ENCODE data around the gene OPN4.
"Not testable (repeated sequence)": the region's sequence is repeated elsewhere in the genome, so short reads cannot be mapped to it uniquely, and the experiment has no call there.

OPN4 gene, protein sequence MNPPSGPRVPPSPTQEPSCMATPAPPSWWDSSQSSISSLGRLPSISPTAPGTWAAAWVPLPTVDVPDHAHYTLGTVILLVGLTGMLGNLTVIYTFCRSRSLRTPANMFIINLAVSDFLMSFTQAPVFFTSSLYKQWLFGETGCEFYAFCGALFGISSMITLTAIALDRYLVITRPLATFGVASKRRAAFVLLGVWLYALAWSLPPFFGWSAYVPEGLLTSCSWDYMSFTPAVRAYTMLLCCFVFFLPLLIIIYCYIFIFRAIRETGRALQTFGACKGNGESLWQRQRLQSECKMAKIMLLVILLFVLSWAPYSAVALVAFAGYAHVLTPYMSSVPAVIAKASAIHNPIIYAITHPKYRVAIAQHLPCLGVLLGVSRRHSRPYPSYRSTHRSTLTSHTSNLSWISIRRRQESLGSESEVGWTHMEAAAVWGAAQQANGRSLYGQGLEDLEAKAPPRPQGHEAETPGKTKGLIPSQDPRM

DNA sequence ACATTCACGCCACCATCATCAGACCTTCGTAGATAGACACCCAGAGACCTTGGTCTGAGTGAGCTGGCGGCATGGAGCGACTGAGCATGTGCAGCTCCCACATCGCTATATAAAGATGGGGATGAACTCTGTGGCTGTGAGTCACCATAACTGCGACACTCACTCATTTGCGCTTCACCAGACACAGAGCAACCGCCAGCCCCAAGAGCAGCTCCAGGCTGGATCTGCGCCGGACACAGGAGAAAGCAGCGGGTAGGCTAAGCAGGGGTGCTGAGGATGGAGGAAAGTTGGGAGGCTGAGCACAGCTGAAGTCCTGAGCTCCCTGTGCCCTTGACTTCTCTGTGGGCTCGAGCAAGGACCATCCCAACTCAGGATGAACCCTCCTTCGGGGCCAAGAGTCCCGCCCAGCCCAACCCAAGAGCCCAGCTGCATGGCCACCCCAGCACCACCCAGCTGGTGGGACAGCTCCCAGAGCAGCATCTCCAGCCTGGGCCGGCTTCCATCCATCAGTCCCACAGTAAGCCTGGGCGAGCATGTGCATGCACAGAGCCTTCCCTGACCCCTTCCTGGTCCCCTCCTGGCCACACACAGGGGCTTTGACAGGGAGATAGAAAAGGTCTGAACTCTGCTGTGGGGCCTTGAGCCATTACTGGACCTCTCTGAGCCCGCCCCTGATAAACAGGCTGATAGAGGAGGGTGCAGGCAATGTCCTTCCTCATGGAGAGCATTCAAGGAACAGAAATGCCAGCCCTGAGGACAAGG, at the start of gene OPN4:
TSS of gene OPN4 (plus strand) at position 137 of the 762 bp plus-strand sequence. CDS start at position 374, 237 bp downstream.
- DNase-seq, result no peak

GRCh38 chr10:86607674-86608073, 46.7 kb upstream of the OPN4 start:
- DNase-seq, result no peak

- DNase-seq, result no peak
Observed at GRCh38 chr10:86609920-86610319, 44.4 kb upstream of the OPN4 start.

GRCh38 chr10:86611386-86611785, 43.0 kb upstream of the OPN4 start:
- no peak for DNase-seq

DNA sequence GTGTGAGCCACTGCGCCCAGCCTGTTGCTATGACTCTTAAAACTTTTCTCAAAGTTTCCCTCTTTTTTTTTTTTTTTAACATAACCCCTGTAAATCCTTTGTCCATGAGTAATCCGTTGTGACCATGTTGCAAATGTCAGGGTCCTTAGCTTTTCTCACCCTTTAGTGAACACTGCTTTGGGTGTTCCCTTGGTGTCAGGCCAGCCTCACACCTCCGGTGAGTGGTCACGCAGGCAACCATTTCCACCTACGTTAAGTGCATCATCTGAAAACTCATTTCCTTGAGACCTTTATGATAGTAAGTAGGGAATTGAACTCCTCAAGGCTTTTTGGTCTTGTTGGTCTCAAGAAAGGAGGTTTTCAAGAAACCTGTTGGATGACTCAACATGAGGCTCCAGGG, 41.3 kb upstream of the OPN4 start:
- DNase-seq, result no peak

- DNase-seq, result no peak
Observed at GRCh38 chr10:86613905-86614304, 40.4 kb upstream of the OPN4 start.

- DNase-seq, result no peak
Observed at GRCh38 chr10:86614853-86615252, 39.5 kb upstream of the OPN4 start.

- DNase-seq, result not testable (repeated sequence)
Observed at GRCh38 chr10:86617278-86617677, 37.1 kb upstream of the OPN4 start.

- DNase-seq, result no peak
Observed at GRCh38 chr10:86628311-86628710, 26.0 kb upstream of the OPN4 start.

- DNase-seq, result no peak
Observed at GRCh38 chr10:86630079-86630478, 24.3 kb upstream of the OPN4 start.

GRCh38 chr10:86632009-86632800, 22.1 kb upstream of the OPN4 start:
- DNase-seq, result no peak

DNA sequence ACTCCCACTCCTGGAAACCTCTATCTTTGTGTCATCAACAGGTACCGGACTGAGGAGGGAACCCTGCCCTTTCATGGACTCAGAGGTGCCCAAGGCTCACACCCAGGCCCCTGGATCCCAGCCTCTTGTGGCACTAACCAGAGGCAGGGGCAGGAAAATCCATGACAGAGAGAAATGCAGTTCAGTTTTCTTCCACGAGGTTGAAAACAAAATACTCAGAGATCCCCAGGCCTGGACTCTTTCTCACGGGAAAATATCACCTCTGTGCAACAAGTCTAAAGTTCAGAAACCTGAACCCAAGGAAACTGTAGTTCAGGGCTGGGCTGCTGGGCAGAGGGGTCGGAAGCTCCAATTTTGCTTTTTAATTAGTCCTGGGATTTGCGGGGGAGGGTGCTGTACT, 21.4 kb upstream of the OPN4 start:
- no peak for DNase-seq

GRCh38 chr10:86635402-86635801, 18.9 kb upstream of the OPN4 start:
- DNase-seq, result no peak

DNA sequence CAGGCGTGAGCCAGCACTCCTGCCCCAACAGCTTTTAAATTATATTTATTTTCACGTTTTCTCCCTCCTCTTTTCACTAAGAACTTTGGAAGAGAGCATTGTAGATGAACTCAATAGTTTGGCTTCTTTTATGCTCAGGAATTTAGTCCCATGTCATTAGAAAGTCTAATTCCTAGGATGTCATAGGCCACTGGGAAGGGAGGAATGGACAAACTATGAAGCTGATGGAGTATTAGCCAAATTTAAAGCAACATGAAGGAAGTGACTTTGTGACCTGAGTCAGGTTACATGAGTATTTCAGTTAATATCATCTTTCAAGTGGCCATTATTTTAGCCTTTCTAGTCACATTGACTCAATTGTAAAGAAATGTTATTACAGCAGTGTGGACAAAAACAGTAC, 18.0 kb upstream of the OPN4 start:
- no peak for DNase-seq

DNA sequence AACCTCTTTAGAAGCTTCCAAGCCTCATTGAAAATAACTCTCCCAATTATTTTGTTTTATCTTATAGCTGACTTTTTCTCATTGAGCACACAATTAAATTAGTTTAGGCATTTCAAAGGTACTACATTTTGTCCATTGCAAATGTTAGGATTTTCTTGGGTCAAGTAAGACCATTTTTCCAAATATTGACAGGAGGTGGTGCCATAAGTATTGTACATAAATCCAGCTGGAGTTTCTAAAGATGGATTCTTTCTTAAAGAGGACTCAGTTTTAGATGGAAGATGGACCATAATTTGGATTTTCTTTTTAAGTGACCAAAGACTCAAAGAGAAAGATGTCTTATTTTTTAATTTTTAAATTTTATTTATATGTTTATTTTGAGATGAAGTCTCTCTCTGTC, 12.3 kb upstream of the OPN4 start:
- DNase-seq, result no peak

DNA sequence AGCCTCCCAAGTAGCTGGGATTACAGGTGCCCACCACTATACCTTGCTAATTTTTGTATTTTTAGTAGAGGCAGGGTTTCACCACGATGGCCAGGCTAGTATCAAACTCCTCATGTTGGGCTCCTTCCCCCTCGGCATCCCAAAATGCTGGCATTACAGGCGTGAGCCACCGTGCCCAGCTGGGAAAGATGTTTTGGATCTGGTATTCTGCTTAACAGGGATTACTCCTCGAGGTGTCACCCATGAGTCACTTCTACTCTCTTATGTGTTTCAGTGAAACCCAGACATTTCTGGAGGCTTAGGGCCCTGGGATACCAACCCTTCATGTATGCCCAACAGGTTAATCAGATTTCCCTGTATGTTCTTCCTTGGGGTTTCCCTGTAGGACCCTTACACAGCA, 11.8 kb upstream of the OPN4 start:
- DNase-seq, result no peak

DNA sequence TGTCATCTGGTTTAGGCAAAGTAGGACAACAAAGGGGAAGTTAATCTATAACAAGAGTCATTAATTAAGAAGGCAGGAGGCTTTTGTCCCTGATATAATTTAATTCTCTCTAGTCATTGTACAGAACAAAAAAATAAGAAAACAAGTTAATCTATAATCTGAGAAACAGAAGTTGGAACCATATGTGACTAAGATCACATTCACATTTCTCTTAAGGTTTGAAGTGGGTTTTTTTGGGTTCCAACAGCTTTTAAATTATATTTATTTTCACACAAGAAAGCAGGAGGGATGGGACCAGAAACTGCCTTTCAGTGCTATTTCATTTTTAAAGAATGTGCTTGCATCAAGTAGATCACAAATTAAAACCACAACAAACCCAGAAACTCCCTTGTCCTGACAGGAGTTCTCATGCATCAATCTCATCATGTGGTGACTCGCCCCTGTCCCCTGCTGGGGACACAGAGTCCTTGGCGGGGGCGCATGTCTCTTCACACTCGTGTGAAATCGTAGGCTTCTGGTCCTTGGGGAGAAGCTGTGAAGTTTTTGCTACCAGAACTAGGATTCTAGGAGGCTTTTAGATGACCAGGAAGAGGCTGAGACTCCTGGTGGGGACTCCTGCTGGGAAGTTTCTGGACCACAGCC, 10.1 kb upstream of the OPN4 start:
- DNase-seq, result no peak

- DNase-seq, result no peak
Observed at GRCh38 chr10:86644794-86645445, 9.4 kb upstream of the OPN4 start.

GRCh38 chr10:86645621-86646165, 8.7 kb upstream of the OPN4 start:
- not testable (repeated sequence) for DNase-seq

DNA sequence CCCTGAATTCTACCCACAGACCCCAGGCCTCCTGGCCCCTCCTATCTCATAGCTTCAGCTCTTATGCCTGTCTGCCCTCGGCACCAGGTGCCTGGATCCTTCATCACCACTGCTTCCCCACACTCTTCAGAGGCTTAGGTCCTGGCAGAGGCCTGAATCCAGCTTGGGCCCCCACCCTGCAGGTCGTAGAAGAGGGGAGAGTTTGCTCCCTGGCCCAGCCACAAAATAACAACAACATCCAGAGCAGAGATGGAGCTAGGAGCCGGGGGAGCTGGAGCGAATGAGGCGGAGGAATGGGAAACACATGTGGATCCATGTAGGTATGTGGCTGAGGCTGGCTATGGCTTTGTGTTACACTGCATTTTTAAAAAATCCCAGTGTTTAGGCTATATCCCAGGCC, 7.8 kb upstream of the OPN4 start:
- no peak for DNase-seq

GRCh38 chr10:86646933-86647332, 7.4 kb upstream of the OPN4 start:
- no peak for DNase-seq
